ENCODE results near the gene XBP1. TPM values are rescaled to one million over a fixed set of nuclear protein-coding genes. Genes with fewer than 3 reads are reported as not detected.
A peak's percentile ranks its signal among the peaks of the same experiment; 100 is the strongest.

XBP1 gene
- total and polyA plus RNA-seq, 10 of the 15 experiments (the other 5 are each of a cell fraction or from before 2014, with no cell fraction given): 44.5 to 313 (median 149) TPM

- Histone ChIP-seq H3K4me3 (0 out of 2 replicates have a peak overlapping the region, but pooled peaks have one; percentile 8), H2AFZ (ENCODE audit: control insufficient read depth, low read depth, low read length) (no peak overlapping the region), H3K27me3 (replicated peaks in 1 of 2; ENCODE audit: control insufficient read depth in 2 of 2, insufficient read depth in 2 of 2, low read length in 1 of 2) (no peaks in the 10 kb centered on the region), H3K9ac (ENCODE audit: control insufficient read depth, insufficient read depth, low read length) (peak overlapping the region; percentile 32; the same call in 1 of the 2 replicates), H4K20me1 (ENCODE audit: control insufficient read depth, insufficient read depth) (no peaks in the 10 kb centered on the region), H3K79me2 (ENCODE audit: control insufficient read depth, insufficient read depth, low read length) (no peaks in the 10 kb centered on the region), H3K27ac (ENCODE audit: control insufficient read depth, insufficient read depth) (peak overlapping the region; percentile 49), H3K4me2 (ENCODE audit: control insufficient read depth, insufficient read depth) (peak overlapping the region; percentile 78), H3K9me3 (replicated peaks; ENCODE audit: control insufficient read depth, insufficient read depth, low read length) (no peaks in the 10 kb centered on the region), H3K4me1 (ENCODE audit: control insufficient read depth, insufficient read depth, low read length) (peaks cover 42% of the 10 kb centered on the region), H3K36me3 (ENCODE audit: control insufficient read depth in 2 of 2, insufficient read depth in 2 of 2, low read length in 1 of 2) (0 out of 4 replicates have a peak, but pooled peaks cover 0 to 2% of the 10 kb centered on the region in 2 experiments)
- CTCF ChIA-PET: interaction anchor here (0.9 to 4.3 kb wide), 14 partner anchors 11 to 226 kb away, joined by 3 to 48 read pairs (median 5); no protein-coding TSS in a partner anchor
- in situ Hi-C loops (cut with MboI): no loop called here
- FAIRE-seq (no peak), DNase-seq (ENCODE audit: low read depth, low spot score) (no peak), ATAC-seq (peak; percentile 50)
- SMC1A ChIA-PET (ENCODE audit: uncharacterized antibody, unreplicated experiment): interaction anchor here (1.0 to 6.8 kb wide), 13 partner anchors 10 to 335 kb away, joined by 3 to 130 read pairs (median 6); partner anchors contain the start of genes KREMEN1 and XBP1
- intact Hi-C loops (cut with micrococcal nuclease; ENCODE audit: unreplicated experiment): no loop called here
- RAD21 ChIA-PET (ENCODE audit: unreplicated experiment): interaction anchor here (0.5 to 4.4 kb wide), 18 partner anchors 7 to 246 kb away, joined by 3 to 58 read pairs (median 4); partner anchors contain the start of genes CCDC117, CHEK2, HSCB and XBP1
- no TSS peak for BruUV-seq (replicated peaks)
- WGBS (ENCODE audit: insufficient coverage, insufficient replicate concordance, low lambda C conversion rate, missing lambda C conversion rate): 77% methylated on average over 14 of the region's 14 CpGs
- POLR2A ChIA-PET: interaction anchor here (0.5 to 4.2 kb wide), 12 partner anchors 10 to 1250 kb away, joined by 3 to 64 read pairs (median 4); partner anchors contain the start of genes CCDC117 and XBP1
- TF ChIP-seq MEF2B (IDR thresholded peaks at IDR 0.05; ENCODE audit: partially characterized antibody, poor library complexity, severe bottlenecking) (peak; percentile 79), ZNF24 (IDR thresholded peaks at IDR 0.05) (no peak), POU2F2 (IDR thresholded peaks at IDR 0.05; ENCODE audit: borderline replicate concordance, low read depth, low read length) (peak; percentile 35; the same call in 1 of the 3 replicates), IKZF1 (conservative IDR thresholded peaks at IDR 0.05) (peak; percentile 15), CBFB (IDR thresholded peaks at IDR 0.05; ENCODE audit: low read depth) (no peak), CHD2 (IDR thresholded peaks at IDR 0.05; ENCODE audit: borderline replicate concordance, low read depth, low read length) (no peak), ZZZ3 (IDR thresholded peaks at IDR 0.05; ENCODE audit: control insufficient read depth, insufficient read length, low read depth) (no peak), YY1 (IDR thresholded peaks at IDR 0.05; ENCODE audit: low read depth, low read length) (no peak), ZNF622 (IDR thresholded peaks at IDR 0.05) (no peak), FOS (IDR thresholded peaks at IDR 0.05; ENCODE audit: borderline replicate concordance, extremely low read depth, insufficient read length) (no peak), TCF12 (IDR thresholded peaks at IDR 0.05; ENCODE audit: low read depth, low read length) (0 out of 2 replicates have a peak, but pooled peaks have one; percentile 26), TCF7 (IDR thresholded peaks at IDR 0.05; ENCODE audit: borderline replicate concordance) (no peak), BMI1 (IDR thresholded peaks at IDR 0.05; ENCODE audit: borderline replicate concordance) (no peak)
- TF ChIP-seq, protein P1, sequence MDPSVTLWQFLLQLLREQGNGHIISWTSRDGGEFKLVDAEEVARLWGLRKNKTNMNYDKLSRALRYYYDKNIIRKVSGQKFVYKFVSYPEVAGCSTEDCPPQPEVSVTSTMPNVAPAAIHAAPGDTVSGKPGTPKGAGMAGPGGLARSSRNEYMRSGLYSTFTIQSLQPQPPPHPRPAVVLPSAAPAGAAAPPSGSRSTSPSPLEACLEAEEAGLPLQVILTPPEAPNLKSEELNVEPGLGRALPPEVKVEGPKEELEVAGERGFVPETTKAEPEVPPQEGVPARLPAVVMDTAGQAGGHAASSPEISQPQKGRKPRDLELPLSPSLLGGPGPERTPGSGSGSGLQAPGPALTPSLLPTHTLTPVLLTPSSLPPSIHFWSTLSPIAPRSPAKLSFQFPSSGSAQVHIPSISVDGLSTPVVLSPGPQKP (IDR thresholded peaks at IDR 0.05; ENCODE audit: low read depth, low read length): no peak
- TF ChIP-seq, protein P2, sequence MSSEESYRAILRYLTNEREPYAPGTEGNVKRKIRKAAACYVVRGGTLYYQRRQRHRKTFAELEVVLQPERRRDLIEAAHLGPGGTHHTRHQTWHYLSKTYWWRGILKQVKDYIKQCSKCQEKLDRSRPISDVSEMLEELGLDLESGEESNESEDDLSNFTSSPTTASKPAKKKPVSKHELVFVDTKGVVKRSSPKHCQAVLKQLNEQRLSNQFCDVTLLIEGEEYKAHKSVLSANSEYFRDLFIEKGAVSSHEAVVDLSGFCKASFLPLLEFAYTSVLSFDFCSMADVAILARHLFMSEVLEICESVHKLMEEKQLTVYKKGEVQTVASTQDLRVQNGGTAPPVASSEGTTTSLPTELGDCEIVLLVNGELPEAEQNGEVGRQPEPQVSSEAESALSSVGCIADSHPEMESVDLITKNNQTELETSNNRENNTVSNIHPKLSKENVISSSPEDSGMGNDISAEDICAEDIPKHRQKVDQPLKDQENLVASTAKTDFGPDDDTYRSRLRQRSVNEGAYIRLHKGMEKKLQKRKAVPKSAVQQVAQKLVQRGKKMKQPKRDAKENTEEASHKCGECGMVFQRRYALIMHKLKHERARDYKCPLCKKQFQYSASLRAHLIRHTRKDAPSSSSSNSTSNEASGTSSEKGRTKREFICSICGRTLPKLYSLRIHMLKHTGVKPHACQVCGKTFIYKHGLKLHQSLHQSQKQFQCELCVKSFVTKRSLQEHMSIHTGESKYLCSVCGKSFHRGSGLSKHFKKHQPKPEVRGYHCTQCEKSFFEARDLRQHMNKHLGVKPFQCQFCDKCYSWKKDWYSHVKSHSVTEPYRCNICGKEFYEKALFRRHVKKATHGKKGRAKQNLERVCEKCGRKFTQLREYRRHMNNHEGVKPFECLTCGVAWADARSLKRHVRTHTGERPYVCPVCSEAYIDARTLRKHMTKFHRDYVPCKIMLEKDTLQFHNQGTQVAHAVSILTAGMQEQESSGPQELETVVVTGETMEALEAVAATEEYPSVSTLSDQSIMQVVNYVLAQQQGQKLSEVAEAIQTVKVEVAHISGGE (CRISPR knock-in tag; IDR thresholded peaks at IDR 0.05): no peak
- TF ChIP-seq, protein P3, sequence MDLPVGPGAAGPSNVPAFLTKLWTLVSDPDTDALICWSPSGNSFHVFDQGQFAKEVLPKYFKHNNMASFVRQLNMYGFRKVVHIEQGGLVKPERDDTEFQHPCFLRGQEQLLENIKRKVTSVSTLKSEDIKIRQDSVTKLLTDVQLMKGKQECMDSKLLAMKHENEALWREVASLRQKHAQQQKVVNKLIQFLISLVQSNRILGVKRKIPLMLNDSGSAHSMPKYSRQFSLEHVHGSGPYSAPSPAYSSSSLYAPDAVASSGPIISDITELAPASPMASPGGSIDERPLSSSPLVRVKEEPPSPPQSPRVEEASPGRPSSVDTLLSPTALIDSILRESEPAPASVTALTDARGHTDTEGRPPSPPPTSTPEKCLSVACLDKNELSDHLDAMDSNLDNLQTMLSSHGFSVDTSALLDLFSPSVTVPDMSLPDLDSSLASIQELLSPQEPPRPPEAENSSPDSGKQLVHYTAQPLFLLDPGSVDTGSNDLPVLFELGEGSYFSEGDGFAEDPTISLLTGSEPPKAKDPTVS (IDR thresholded peaks at IDR 0.05; ENCODE audit: low read depth, low read length): no peak
These were observed 17.8 kb upstream of the XBP1 start for GRCh38 chr22:28817919-28818859.

Data from GM12878 (cell line).